SK-MEL-5 (cell line): ENCODE results near the gene MRAS. TPM values are rescaled to one million over a fixed set of nuclear protein-coding genes. Genes with fewer than 3 reads are reported as not detected.

Source experiments
- DNase-seq: peaks from one replicate; pipeline ENCODE4 v3.0.0-alpha.2; 2016; ENCODE audit warnings: low read depth, low spot score
- in situ Hi-C: cut with HindIII; loops from 2 replicates; pipeline ENCODE4 v1.10.0; 2016; ENCODE audit warnings: low sequenced_read_pairs, high pct_unique_total_duplicates, low pct_unique_long_range_greater_than_20kb
- polyA plus RNA-seq, 2 experiments: library from polyadenylated mRNA; depleted of rRNA; stranded (reverse); fragments of >200 nt; gene quantifications; 2 replicates each; pipeline ENCODE4 v1.2.3, GENCODE V29; 2015
- total RNA-seq: library from RNA; depleted of rRNA; stranded (reverse); fragments of >200 nt; shearing (Covaris generic); gene quantifications from 2 replicates; pipeline ENCODE4 v1.2.3, GENCODE V29; 2014; rRNA removed

The MRAS gene
- total RNA-seq: 6.5 and 10.9 TPM in 2 replicates
- 8.0 and 12.4 TPM in 2 replicates for polyA plus RNA-seq (2015; cell fraction: cytosol; rRNA removed)
- 6.4 and 8.5 TPM in 2 replicates for polyA plus RNA-seq (2015; cell fraction: nucleus; rRNA removed)

GRCh38 chr3:138347960-138348753 is at the start of gene MRAS:
MRAS (plus strand) TSS chr3:138348579; CDS start chr3:138372884, 24,305 bp downstream.
- DNase-seq: peak; percentile 72
- in situ Hi-C loops: no loop called here

- in situ Hi-C loops: no loop called here
- DNase-seq: no peak
Measured at GRCh38 chr3:138300647-138301046, 47.7 kb upstream of the MRAS start.

GRCh38 chr3:138303474-138303873 is 44.9 kb upstream of the MRAS start:
- DNase-seq: no peak
- in situ Hi-C loops: no loop called here

- in situ Hi-C loops: no loop called here
- no peak for DNase-seq
Measured at GRCh38 chr3:138307899-138308298, 40.5 kb upstream of the MRAS start.

DNA sequence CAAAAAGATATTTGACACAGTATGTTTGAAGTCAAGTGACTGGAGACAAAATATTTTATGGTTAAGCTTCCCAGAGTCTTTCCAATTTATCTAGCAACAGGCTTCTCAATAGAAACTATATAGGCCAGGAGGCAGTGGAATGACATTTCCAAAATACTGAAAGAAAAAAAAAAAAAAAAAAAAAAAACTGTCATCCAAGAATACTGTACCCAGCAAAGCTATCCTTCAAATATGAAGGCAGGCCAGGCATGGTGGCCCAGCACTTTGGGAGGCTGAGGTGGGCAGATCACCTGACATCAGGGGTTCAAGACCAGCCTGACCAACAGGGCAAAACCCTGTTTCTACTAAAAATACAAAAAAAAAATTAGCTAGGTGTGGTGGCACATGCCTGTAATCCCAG is 39.6 kb upstream of the MRAS start:
- DNase-seq: no peak
- in situ Hi-C loops: no loop called here

DNA sequence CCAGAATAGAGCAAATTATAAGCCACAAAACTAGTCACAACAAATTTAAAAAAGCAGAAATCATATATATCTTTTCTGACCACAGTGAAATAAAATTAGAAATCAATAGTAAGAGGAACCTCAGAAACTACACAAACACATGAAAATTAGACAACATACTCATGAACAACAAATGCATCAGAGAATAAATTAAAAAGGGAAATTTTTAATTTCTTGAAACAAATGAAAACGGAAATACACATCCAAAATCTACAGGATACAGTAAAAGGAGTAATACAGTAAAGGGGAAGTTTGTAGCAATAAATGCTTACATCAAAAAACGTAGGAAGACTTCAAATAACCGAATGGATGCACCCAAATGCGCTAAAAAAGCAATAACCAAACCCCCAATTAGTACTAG is 37.9 kb upstream of the MRAS start:
- no peak for DNase-seq
- in situ Hi-C loops: no loop called here

DNA sequence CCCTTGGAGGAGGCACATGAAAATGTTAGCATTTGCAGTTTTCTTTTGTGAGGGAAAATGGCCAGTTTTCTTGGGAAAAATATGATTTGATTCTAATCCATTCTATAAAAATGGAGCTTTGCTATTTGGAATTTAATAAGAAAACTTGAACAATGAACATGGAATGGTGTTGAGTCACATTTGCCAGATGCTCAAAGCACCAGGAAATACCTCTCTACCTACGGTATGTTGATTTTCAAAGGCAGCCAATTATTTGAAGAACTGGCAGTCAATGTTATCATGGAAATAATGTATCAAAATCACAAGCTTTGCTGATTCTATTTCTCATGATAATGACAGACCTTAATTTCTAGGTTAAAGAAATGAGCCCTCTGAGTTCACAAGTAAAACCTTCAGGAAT is 33.6 kb upstream of the MRAS start:
- no peak for DNase-seq
- in situ Hi-C loops: no loop called here

- in situ Hi-C loops: no loop called here
- no peak for DNase-seq
Measured at GRCh38 chr3:138317687-138318086, 30.7 kb upstream of the MRAS start.

DNA sequence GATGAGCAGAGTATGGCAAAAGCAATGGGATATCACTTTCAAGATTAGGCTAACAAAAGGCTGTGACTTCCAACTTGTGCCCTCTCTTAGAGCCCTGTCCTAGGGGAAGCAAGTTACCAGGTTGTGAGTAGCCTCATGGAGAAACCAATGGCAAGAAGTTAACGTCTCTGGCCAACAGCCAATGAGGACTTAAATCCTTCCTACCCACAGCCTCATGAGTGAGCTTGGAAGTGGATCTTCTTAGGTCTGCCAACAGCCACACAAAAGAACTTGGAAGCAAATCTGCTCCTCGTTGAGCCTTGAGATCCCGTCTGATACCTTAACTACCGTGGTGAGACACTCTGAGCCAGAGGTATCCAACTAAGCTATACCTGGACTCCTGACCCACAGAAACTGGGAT is 24.4 kb upstream of the MRAS start:
- no peak for DNase-seq
- in situ Hi-C loops: no loop called here

DNA sequence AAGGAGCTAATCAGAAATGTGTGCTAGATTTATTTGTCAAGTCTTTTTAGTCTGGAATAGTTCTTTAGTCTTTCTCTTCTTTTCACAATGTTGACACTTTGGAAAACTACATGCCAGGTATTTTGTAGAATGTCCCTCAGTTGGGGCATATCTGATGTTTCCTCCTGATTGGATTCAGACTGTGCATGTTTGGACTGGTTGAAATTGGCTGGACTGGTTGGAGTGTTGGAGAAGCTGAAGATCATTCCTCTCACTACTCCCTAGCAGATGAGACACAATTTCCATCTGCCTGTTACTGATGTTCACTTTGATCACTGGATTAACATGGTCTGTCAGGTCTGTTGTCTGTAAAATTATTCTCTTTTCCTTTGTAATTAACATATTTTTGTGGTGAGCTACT is 22.4 kb upstream of the MRAS start:
- in situ Hi-C loops: no loop called here
- DNase-seq: no peak

DNA sequence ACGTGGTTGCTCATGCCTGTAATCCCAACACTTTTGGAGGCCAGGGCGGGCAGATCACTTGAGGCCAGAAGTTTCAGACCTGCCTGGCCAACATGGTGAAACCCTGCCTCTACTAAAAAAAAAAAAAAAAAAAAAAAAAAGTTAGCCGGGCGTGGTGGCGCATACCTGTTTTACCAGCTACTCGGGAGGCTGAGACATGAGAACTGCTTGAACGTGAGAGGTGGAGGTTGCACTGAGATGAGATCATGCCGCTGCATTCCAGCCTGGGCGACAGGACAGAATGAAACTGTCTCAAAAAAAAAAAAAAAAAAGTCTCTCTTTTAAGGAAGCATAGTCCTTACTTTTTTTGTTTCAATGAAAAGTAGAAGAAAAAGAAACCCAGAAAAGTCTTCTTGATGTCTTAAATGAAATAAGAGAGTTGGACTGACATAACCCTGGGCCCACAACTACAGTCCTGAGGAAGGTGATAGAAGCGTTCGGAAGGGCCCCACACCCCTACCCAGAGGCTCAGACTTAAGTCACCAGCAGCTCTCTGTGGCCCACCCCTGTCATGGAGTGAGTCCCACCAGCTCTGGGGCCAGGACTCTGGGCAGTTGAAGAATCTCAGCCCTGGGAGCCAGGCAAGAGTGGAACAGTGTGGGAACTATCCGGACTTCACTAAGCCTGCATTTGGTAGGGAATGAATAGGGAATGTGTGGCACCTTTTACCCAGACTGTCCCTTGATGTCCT is 21.3 kb upstream of the MRAS start:
- no peak for DNase-seq
- in situ Hi-C loops: no loop called here

GRCh38 chr3:138327831-138328230 is 20.5 kb upstream of the MRAS start:
- DNase-seq: no peak
- in situ Hi-C loops: no loop called here

DNA sequence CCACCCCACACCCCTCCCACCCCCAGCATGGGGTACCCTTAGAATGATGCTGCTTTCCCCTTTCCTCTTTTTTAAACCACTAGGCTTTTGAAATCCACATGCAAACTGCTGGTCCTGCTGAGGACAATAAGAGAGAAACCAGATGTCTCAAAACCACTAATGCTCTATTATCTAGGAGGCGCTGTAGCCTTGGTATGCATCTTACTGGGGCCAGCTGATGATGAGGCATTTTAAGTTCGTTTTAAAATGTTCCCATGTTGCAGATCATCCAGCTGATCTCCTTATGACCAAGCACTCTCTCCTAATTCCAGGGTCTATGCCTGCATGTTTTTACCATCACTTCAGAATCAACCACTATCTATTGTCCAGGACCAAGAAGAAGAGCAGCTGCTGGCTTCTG is 20.0 kb upstream of the MRAS start:
- peak; percentile 37 for DNase-seq
- in situ Hi-C loops: no loop called here

DNA sequence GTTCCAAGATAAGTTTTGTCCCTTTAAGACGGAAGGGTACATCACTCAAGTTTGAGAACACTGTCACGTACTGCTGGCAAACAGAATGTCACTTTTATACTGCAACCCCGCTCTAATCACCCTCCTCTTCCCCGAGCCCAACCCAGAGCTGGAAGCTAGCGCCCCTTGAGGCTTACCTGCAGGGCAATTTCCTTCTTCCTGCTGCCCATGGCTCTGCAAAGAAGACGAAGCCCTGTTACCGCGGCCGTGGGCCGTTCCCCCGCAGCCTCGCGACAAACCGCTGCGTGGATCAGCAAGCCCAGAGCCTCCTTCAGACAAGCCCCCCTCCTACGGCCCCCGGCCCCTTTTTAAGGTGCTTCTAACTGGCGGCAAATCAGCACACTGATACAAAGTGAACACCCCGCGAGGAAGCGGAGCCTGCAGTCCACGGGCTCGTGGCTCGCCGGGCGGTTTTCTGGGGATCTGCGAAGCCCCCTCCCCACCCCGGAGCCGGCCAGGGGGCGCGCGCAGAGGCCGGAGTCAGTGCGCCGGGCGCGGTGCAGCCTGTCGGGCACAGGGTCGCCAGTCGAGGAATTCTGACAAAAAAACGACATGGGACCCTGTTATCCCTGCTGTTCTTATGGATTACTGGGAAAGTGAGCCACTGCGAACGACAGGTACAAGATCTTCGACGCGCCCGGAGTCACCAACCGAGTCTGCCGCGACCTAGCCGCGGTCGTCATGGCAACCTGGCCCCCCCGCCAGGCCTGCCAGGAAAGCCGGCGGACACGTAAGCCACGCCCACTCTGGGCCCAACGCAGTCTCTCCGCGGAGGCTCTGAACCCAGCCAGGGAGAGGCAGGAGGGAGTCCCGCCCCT is 19.0 kb upstream of the MRAS start, which contains the start of gene NME9:
Gene NME9 (minus strand): TSS at position 725 of the 857 bp plus-strand sequence. CDS start 516 bp downstream, at position 209.
- peak; percentile 95 for DNase-seq
- in situ Hi-C loops: no loop called here

DNA sequence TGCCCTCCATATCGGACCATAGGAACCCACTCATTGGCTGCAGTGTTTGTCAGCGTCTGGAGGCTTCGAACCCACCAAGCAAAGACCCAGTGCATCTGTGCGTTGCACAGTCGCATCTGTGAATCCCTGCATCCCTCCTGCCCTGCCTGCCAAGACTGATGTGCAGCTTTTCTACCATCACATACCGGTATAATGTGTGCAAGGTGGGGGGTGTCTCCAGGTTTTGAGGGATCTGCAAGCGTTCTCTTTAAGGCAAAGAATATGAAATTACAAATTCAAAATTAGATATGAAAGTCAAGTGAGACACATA is 18.4 kb upstream of the MRAS start:
- no peak for DNase-seq
- in situ Hi-C loops: no loop called here

DNA sequence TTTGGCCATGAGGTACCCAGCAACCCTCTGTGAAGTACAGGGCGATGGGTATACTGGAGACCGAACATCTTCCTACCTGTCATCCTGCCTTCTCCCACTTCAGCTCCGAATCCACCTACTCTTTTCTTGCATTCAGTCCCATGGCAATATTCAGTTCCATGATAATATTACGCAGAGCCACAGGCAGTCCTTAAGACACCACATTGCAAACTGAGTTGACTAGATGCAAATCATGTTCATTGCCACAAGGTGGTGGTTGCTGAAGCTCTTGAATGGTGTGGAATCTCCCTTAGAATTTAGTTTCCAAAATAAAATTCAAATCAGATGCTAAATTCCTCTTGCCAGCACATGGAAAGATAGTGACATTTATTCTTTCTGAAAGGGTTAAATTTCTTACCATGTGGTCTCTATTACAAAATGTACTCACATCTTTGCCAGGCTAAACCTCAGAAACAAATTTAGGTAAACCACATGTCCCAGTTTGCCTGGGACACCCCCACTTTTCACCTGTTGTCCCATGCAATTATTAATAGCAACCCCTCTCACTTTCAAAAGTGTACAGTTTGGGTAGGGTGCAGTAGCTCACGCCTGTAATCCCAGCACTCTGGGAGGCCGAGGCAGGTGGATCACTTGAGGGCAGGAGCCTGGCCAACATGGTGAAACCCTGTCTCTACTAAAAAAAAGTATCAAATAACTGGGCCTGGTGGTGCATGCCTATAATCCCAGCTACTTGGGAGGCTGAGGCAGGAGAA is 17.1 kb upstream of the MRAS start:
- in situ Hi-C loops: no loop called here
- peak; percentile 25 for DNase-seq

DNA sequence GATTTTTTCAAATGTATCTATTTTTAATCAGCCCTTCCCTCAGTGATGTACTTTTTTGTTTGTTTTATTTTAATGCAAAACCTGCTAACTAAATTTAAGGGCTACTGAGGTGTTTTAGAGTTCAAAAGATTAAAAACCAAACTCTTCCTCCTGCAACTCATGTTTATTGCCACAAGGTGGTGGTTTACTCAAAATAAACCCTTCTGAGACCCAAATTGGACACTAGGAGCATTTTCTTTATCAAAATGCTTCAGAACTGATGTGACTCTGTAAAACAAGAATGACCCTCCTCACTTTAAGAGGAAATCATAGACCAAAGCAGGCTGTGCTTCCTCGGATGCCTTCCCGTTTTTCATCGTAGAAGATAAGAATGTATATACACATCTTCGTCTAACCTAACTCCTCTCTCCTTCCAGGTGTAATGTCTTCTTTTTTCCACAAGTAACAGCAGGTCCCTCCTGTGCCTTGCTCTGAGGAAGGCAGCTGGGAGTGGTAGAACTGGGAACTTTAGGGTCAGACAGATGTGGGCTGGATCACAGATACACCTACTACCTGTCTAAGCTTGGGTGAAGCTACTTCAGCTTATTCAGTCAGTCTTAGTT is 15.8 kb upstream of the MRAS start:
- in situ Hi-C loops: no loop called here
- DNase-seq: peak; percentile 64
